GM12873 (cell line): Measurements from ENCODE around the gene MMP25.

Experiments used
- TF ChIP-seq, protein P1 (sequence below): IDR thresholded peaks from 2 replicates; pipeline ENCODE4 v1.5.1; 2012; ENCODE audit warnings: low read depth, mild to moderate bottlenecking, moderate library complexity, low read length, control low read depth; ENCODE audit not compliant: insufficient read depth; ENCODE audit errors: missing control alignments

The MMP25 gene

GRCh38 chr16:3012246-3012645, 34.1 kb upstream of the MMP25 start:
- TF ChIP-seq, protein P1, sequence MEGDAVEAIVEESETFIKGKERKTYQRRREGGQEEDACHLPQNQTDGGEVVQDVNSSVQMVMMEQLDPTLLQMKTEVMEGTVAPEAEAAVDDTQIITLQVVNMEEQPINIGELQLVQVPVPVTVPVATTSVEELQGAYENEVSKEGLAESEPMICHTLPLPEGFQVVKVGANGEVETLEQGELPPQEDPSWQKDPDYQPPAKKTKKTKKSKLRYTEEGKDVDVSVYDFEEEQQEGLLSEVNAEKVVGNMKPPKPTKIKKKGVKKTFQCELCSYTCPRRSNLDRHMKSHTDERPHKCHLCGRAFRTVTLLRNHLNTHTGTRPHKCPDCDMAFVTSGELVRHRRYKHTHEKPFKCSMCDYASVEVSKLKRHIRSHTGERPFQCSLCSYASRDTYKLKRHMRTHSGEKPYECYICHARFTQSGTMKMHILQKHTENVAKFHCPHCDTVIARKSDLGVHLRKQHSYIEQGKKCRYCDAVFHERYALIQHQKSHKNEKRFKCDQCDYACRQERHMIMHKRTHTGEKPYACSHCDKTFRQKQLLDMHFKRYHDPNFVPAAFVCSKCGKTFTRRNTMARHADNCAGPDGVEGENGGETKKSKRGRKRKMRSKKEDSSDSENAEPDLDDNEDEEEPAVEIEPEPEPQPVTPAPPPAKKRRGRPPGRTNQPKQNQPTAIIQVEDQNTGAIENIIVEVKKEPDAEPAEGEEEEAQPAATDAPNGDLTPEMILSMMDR = no peak

GRCh38 chr16:3012828-3013420, 33.4 kb upstream of the MMP25 start, which contains the start of gene CLDN9:
Gene CLDN9, plus strand, starts transcription at chr16:3012923. Its CDS starts 440 bp downstream, at chr16:3013363.
- TF ChIP-seq, protein P1 = no peak

DNA sequence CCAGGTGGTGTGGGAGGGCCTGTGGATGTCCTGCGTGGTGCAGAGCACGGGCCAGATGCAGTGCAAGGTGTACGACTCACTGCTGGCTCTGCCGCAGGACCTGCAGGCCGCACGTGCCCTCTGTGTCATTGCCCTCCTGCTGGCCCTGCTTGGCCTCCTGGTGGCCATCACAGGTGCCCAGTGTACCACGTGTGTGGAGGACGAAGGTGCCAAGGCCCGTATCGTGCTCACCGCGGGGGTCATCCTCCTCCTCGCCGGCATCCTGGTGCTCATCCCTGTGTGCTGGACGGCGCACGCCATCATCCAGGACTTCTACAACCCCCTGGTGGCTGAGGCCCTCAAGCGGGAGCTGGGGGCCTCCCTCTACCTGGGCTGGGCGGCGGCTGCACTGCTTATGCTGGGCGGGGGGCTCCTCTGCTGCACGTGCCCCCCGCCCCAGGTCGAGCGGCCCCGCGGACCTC, 32.8 kb upstream of the MMP25 start:
- TF ChIP-seq, protein P1 = no peak

DNA sequence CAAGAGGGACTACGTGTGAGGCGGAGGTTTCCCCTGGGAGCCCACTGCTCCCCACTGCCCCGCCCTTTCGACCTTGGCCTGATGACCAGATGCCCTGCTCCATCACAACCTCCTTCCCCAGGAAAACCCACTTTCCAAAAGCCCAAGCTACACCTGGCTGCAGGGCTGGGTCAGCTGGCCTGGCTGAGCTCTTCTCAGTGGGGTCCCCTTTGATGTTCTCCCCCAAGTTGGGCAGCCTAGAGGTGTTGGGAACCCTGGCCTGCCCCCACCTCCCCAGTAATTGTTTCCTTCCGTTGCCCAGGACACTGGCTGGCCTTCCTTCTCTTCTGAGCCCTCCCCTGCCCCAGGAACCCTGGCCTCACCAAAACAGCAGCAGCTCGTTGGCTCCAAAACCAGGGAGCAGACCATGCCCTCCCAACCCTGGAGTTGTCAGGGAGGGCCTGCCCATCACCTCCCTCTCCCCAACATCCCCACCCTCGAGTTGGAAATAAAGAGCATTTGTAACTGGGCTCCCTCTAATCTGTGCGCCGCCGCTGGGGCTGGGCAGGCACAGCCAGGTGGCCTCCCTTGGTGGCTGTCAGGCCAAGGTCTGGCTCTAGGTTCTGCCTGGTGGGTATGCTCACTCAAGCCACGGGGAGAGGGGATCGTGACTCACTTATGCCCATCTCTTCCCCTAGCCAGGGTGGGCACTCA, 32.2 kb upstream of the MMP25 start:
- TF ChIP-seq, protein P1 = no peak

- TF ChIP-seq, protein P1 = no peak
Observed at GRCh38 chr16:3014971-3015370, 31.4 kb upstream of the MMP25 start.

DNA sequence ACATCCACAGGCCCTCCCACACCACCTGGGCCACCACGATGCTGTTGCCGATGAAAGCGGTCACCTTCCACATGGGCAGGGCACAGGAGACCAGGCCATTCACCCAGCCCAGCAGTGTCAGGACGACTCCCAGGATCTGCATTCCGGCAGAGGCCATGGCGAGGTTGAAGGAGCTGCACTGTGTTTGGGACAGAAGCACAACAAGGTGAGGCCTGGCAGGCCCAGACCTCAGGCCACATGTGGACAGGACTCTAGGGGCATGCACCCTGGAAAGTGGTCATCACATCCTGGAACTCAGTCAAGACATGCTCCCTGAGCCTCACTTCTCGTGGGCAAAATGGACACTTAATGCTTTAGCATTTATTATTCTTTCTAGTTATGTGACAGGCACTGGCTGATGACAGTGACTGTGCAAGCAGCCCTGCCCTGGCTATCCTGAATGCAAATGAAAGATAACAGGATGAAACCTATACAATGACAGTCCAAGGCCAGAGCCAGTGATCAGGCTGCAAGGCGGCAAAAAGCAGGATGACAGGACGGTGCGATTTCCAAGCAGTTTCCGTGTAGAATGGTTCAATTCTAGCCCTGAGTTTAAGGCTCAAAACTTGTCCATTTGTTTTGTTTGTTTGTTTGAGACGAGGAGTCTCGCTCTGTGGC, 30.4 kb upstream of the MMP25 start:
- TF ChIP-seq, protein P1 = no peak

- TF ChIP-seq, protein P1 = no peak
Observed at GRCh38 chr16:3017344-3017743, 29.0 kb upstream of the MMP25 start.
